Smooth muscle cell (in vitro differentiated cells): ENCODE measurements around the gene OCIAD1. TPM values are rescaled to one million over a fixed set of nuclear protein-coding genes. Genes with fewer than 3 reads are reported as not detected.

Source experiments
- polyA plus RNA-seq: library from polyadenylated mRNA; unstranded; fragments of >200 nt; fragmentation: Nextera tagmentation; extraction: Ambion mirVana; gene quantifications from 2 replicates; pipeline ENCODE4 v1.2.1, GENCODE V29; 2016
- total RNA-seq: library from RNA; depleted of rRNA; stranded (reverse); fragments of >200 nt; gene quantifications from 2 replicates; pipeline ENCODE4 v1.2.3, GENCODE V29; 2014

The OCIAD1 gene
- total and polyA plus RNA-seq, 2 experiments from 2014 or later = 130 to 196 TPM

Other genes with a start within 250 kb of the OCIAD1 start
- gene FRYL, start 50.8 kb upstream of the OCIAD1 start, total RNA-seq = 56.6 and 57.0 TPM in 2 replicates
- 14.9 and 17.7 TPM in 2 replicates for gene FRYL, start 50.8 kb upstream of the OCIAD1 start, polyA plus RNA-seq
- 30.4 and 33.0 TPM in 2 replicates for gene OCIAD2, start 75.7 kb downstream of the OCIAD1 start, total RNA-seq
- 45.1 and 104 TPM in 2 replicates for gene OCIAD2, start 75.7 kb downstream of the OCIAD1 start, polyA plus RNA-seq
- gene CWH43, start 155.2 kb downstream of the OCIAD1 start, total RNA-seq = 2.1 and 7.2 TPM in 2 replicates
- 0.50 and 0.83 TPM in 2 replicates for gene CWH43, start 155.2 kb downstream of the OCIAD1 start, polyA plus RNA-seq